CD4-positive, alpha-beta T cell (primary cell): ENCODE results near the gene CENPF. TPM values are rescaled to one million over a fixed set of nuclear protein-coding genes. Genes with fewer than 3 reads are reported as not detected.

ENCODE experiments used
- ATAC-seq: fragments of 200-7000 bp; cut with Tn5 transposase; one replicate; pipeline ENCODE4 v1.10.0; 2022; ENCODE audit warnings: mild to moderate bottlenecking; ENCODE audit not compliant: poor library complexity
- CTCF ChIA-PET: fragments of 350-600 bp; sonication (Branson Sonifier 250); formaldehyde crosslinking; loops from one replicate; lab custom pipeline; 2021; ENCODE audit warnings: antibody characterized with exemption, inconsistent platforms; lab: Charles Lee
- POLR2A ChIA-PET: fragments of 350-600 bp; sonication (Branson Sonifier 250); formaldehyde crosslinking; loops from one replicate; lab custom pipeline; 2021; ENCODE audit warnings: antibody characterized with exemption, inconsistent platforms; lab: Charles Lee
- DNase-seq, 14 experiments: peaks; one replicate each; pipeline ENCODE4 v3.0.0-alpha.2; 2013 to 2020; ENCODE audit warnings: mixed read lengths in 2 of 14
- H3K27ac ChIP-seq, 2 donors: one replicate each; pipeline versions ENCODE4 v1.5.1 to v1.7.0; 2013; ENCODE audit warnings: low read length in 2 of 2, low read depth in 1 of 2, mild to moderate bottlenecking in 1 of 2
- H3K27me3 ChIP-seq, 2 experiments: 1 replicate in 1 of 2; 2 replicates in 1 of 2; pipeline versions ENCODE4 v1.6.1 to v1.7.0; 2013; ENCODE audit warnings: low read length in 2 of 2, control low read depth in 1 of 2, mild to moderate bottlenecking in 1 of 2, moderate library complexity in 1 of 2; ENCODE audit not compliant: insufficient read depth in 2 of 2, control insufficient read depth in 1 of 2
- H3K36me3 ChIP-seq: one replicate; pipeline ENCODE4 v1.6.1; 2013; ENCODE audit warnings: low read length, control low read depth; ENCODE audit not compliant: insufficient read depth
- H3K4me1 ChIP-seq: one replicate; pipeline ENCODE4 v1.6.1; 2013; ENCODE audit warnings: low read length, control low read depth; ENCODE audit not compliant: insufficient read depth
- H3K4me3 ChIP-seq: one replicate; pipeline ENCODE4 v1.5.1; 2013; ENCODE audit warnings: mild to moderate bottlenecking, low read length, moderate library complexity
- H3K9me3 ChIP-seq, 2 experiments: 1 replicate in 1 of 2; 2 replicates in 1 of 2; pipeline versions ENCODE4 v1.6.1 to v1.7.0; 2013; ENCODE audit warnings: low read length in 2 of 2, mild to moderate bottlenecking in 2 of 2, control low read depth in 1 of 2, moderate library complexity in 1 of 2; ENCODE audit not compliant: control insufficient read depth in 1 of 2, insufficient read depth in 1 of 2
- H3K27ac Mint-ChIP-seq: one replicate; pipeline ENCODE4 v1.8.0; 2020; ENCODE audit warnings: mixed read lengths
- H3K27me3 Mint-ChIP-seq: one replicate; pipeline ENCODE4 v1.8.0; 2021; ENCODE audit warnings: mixed read lengths
- H3K36me3 Mint-ChIP-seq: one replicate; pipeline ENCODE4 v1.8.0; 2021; ENCODE audit warnings: low read depth, mixed read lengths
- H3K4me1 Mint-ChIP-seq: one replicate; pipeline ENCODE4 v1.8.0; 2021; ENCODE audit warnings: low read depth, mixed read lengths
- H3K4me3 Mint-ChIP-seq: one replicate; pipeline ENCODE4 v1.8.0; 2020; ENCODE audit warnings: mild to moderate bottlenecking, mixed read lengths
- H3K9me3 Mint-ChIP-seq: one replicate; pipeline ENCODE4 v1.8.0; 2020; ENCODE audit warnings: mixed read lengths
- CTCF ChIP-seq: fragments of 200-600 bp; IDR thresholded peaks from one replicate; pipeline ENCODE4 v1.8.0; 2022; ENCODE audit warnings: antibody characterized with exemption, mild to moderate bottlenecking
- intact Hi-C, 2 experiments: fragments of 100-400 bp; cut with DNase I in 1 of 2; cut with micrococcal nuclease in 1 of 2; formaldehyde crosslinking; loops; one replicate each; pipeline versions ENCODE4 v1.15.1 to v1.9.0; 2023 to 2025; cut with DNase I, micrococcal nuclease
- total RNA-seq, 174 experiments: library from RNA in 2 of 174; stranded (reverse) in 2 of 174; gene quantifications; one replicate each; pipeline ENCODE4 v1.2.3 and lab custom pipeline; 2021 to 2026

CENPF gene
- total RNA-seq, 2 experiments from 2014 or later = 3.4 to 3.8 TPM

- no peaks in the 10 kb centered on the region for H3K27me3 Mint-ChIP-seq
- H3K4me1 Mint-ChIP-seq = peaks cover 26% of the 10 kb centered on the region
- no peaks in the 10 kb centered on the region for H3K36me3 Mint-ChIP-seq
- DNase-seq (no peak), ATAC-seq (no peak)
- H3K4me3 ChIP-seq = no peak overlapping the region
- peaks cover 4% of the 10 kb centered on the region for H3K4me1 ChIP-seq
- no peaks in the 10 kb centered on the region for H3K36me3 ChIP-seq
- H3K27ac ChIP-seq = no peak overlapping the region
- intact Hi-C loops = no loop called here
- H3K4me3 Mint-ChIP-seq = no peak overlapping the region
- no peaks in the 10 kb centered on the region for H3K27me3 ChIP-seq
- H3K9me3 ChIP-seq = no peaks in the 10 kb centered on the region
- POLR2A ChIA-PET = no interaction called here
- TF ChIP-seq CTCF = no peak
- no peak overlapping the region for H3K27ac Mint-ChIP-seq
- H3K9me3 Mint-ChIP-seq = peaks cover 3% of the 10 kb centered on the region
- CTCF ChIA-PET = no interaction called here
These were observed 12.1 kb downstream of the CENPF start for GRCh38 chr1:214615109-214615508.

- no peak for DNase-seq
- TF ChIP-seq CTCF = no peak
- peaks cover 3% of the 10 kb centered on the region for H3K9me3 Mint-ChIP-seq
- H3K27ac Mint-ChIP-seq = no peak overlapping the region
- CTCF ChIA-PET = no interaction called here
- H3K4me3 ChIP-seq = no peak overlapping the region
- peaks cover 26% of the 10 kb centered on the region for H3K4me1 Mint-ChIP-seq
- intact Hi-C loops = no loop called here
- no peaks in the 10 kb centered on the region for H3K36me3 ChIP-seq
- no peaks in the 10 kb centered on the region for H3K27me3 ChIP-seq
- H3K27ac ChIP-seq = no peak overlapping the region
- ATAC-seq = no peak
- no peaks in the 10 kb centered on the region for H3K36me3 Mint-ChIP-seq
- POLR2A ChIA-PET = no interaction called here
- H3K4me1 ChIP-seq = peaks cover 4% of the 10 kb centered on the region
- no peaks in the 10 kb centered on the region for H3K9me3 ChIP-seq
- no peak overlapping the region for H3K4me3 Mint-ChIP-seq
- H3K27me3 Mint-ChIP-seq = no peaks in the 10 kb centered on the region
These were observed 12.9 kb downstream of the CENPF start for GRCh38 chr1:214615871-214616270.

- Mint-ChIP-seq H3K27ac (peak overlapping the region; percentile 68), H3K36me3 (no peaks in the 10 kb centered on the region), H3K27me3 (no peaks in the 10 kb centered on the region), H3K4me1 (peaks cover 26% of the 10 kb centered on the region), H3K4me3 (peak overlapping the region; percentile 28), H3K9me3 (no peaks in the 10 kb centered on the region)
- Histone ChIP-seq H3K4me1 (peaks cover 4% of the 10 kb centered on the region), H3K4me3 (no peak overlapping the region), H3K27ac (no peak overlapping the region), H3K27me3 (no peaks in the 10 kb centered on the region), H3K9me3 (no peaks in the 10 kb centered on the region), H3K36me3 (no peaks in the 10 kb centered on the region)
- ChIA-PET POLR2A (interaction anchor here (0.8 to 1.2 kb wide), 2 partner anchors 23 to 25 kb away, joined by 3 read pairs; no protein-coding TSS in a partner anchor), CTCF (no interaction called here)
- ATAC-seq = peak; percentile 29
- intact Hi-C loops = no loop called here
- DNase-seq = peak in 1 of 14 experiments; percentile 11
- no peak for TF ChIP-seq CTCF
These were observed 14.3 kb downstream of the CENPF start for GRCh38 chr1:214617246-214617645.
